Left lobe of liver (tissue), 2 donors: ENCODE data around the gene MAPK1. TPM values are rescaled to one million over a fixed set of nuclear protein-coding genes. Genes with fewer than 3 reads are reported as not detected.
"Not testable (repeated sequence)": the region's sequence is repeated elsewhere in the genome, so short reads cannot be mapped to it uniquely, and the experiment has no call there.

Experiments
- ATAC-seq: fragments of 200-7000 bp; cut with Tn5 transposase; one replicate; pipeline ENCODE4 v1.9.1; 2020; ENCODE audit warnings: mild to moderate bottlenecking, moderate library complexity
- DNase-seq: peaks from one replicate; pipeline ENCODE4 v3.0.0-alpha.2; 2020; ENCODE audit warnings: low spot score
- total RNA-seq: library from RNA; stranded (reverse); gene quantifications from one replicate; pipeline ENCODE4 v1.2.1, GENCODE V29; 2021
- donor health status: DM: no; HTN: no; CAD: no; lungs with moderate emphysema.
- donor health status: DM: no; HTN: yes; CAD: no.

Gene MAPK1
- total RNA-seq, 1 donor from 2014 or later = 54.3 TPM

DNA sequence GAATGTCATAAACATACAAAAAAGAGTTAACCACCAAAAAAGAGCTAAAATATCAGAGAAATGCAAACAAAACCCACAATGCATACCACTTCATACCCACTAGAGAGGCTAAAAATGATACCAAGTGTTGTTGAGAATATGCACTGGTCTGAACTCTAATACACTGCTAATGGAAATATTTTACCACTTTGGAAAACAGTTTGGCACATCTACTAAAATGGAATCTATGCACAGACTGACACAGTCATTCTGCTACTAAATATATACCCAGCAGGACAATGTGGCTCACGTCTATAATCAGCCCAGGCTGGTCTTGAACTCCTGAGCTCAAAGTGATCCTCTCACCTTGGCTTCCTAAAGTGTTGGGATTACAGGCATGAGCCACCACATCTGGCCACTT lies 18.0 kb downstream of the MAPK1 start:
- DNase-seq = no peak
- ATAC-seq = no peak

- DNase-seq, ATAC-seq: not testable (repeated sequence)
Measured at GRCh38 chr22:21848057-21848456, 19.4 kb downstream of the MAPK1 start.

GRCh38 chr22:21845558-21846453 lies 21.6 kb downstream of the MAPK1 start:
- no peak for DNase-seq
- no peak for ATAC-seq

DNA sequence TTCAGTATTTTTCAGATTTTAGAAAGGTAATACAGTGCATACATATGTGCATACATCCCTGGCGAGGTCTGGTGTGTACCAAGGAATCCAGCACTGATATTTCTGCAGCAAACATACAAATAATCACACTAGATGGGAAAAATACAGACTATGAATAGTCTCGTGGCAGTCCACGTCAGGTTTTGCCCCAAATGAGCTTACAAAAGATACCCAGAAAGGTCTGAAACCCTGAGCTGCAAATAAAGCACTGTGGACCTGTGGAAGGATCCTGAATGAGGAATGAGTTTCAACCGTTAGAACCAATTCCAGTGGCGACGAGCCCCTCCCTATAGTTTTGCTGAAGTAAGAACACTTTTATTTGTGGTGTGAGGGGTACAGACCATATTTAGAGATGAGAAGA lies 24.5 kb downstream of the MAPK1 start:
- ATAC-seq (no peak), DNase-seq (no peak)

- no peak for DNase-seq
- no peak for ATAC-seq
Measured at GRCh38 chr22:21841422-21841821, 26.0 kb downstream of the MAPK1 start.

DNA sequence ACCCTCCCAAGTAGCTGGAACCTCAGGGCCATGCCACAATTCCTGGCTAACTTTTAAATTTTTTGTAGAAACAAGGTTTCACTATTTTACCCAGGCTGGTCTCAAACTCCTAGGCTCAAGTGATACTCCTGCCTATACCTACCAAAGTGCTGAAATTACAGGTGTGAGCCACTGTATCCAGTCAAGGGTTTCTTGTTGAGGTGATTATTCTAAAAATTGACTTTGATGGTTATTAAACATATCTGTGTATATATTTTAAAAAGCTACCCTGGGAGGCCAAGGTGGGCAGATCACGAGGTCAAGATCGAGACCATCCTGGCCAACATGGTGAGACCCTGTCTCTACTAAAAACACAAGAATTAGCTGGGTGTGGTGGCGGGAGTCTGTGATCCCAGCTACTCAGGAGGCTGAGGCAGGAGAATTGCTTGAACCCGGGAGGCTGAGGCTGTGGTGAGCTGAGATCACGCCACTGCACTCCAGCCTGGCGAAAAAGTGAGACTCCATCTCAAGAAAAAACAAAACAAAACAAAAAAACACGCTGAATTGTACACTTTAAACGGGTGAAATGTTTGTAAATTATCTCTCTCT lies 27.1 kb downstream of the MAPK1 start:
- ATAC-seq = no peak
- no peak for DNase-seq

DNA sequence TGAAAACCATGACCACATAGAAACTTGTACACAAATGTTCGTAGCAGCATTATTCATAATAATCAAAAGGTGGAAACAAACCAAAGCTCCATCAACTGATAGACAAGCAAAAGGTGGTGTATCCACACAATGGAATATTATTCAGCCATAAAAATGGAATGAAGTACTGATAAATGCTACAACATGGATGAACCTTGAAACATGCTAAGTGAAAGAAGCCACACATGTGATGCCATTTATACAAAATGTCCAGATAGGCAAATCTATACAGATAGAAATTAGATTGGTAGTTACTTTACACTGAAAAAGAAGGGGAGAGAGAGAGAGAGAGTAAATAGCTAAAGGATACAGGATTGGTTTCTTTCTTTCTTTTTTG lies 27.7 kb downstream of the MAPK1 start:
- DNase-seq (no peak), ATAC-seq (no peak)

- ATAC-seq, DNase-seq: not testable (repeated sequence)
Measured at GRCh38 chr22:21839104-21839764, 28.2 kb downstream of the MAPK1 start.

DNA sequence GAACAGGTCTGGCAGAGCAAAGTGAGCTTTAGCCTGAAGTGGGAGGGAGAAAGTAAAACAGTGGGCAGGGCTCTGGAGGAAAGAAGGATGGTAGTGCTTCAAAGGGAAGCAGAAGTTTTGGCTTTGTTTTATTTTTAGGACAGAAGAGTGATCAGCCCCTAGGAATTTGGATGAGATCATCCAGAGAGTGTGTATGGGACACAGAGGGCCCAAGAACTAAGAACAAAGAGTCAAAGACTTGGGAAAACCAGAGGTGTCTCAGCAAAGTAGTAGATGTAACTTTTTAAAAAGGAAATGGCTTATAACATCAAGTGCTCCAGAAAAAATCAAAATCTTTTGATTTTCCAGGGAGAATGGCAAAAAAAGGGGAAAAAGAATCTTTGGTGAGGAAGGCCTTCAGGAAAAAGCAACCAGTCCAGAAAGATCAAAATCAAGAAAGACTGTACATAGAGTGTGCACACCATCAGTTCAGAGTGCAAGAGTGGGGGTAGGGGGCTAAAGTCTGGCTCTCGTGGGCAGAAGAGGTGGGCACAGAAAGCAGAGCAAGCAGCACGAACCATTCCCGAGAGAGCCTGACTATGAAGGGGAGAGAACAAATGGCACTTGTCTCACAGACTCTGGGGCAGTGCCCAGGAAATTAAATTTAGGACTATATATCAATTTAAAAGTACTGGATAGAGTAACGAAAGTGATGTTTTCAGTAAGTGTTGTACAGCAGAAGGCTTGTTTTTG lies 30.0 kb downstream of the MAPK1 start:
- ATAC-seq (peak; percentile 36), DNase-seq (no peak)

- ATAC-seq, DNase-seq: not testable (repeated sequence)
Measured at GRCh38 chr22:21836486-21836885, 31.0 kb downstream of the MAPK1 start.

DNA sequence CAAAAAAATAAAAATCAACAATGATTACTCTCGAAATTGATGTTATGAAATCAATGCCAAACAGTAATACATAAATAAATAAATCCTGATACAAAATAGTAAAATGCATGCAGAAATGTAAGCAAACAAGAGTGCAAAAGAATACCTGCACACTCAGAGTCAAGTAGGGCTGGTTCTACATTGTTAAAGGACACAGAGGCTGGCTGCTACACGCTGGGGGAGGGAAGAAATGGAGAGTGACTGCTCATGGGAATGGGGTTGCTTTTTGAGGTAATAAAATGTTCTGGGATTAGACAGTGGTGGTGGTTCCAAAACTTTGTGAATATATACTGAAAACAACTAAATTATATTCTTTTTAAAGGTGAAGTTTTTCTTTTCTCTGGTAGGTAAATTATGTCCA lies 32.1 kb downstream of the MAPK1 start:
- ATAC-seq (no peak), DNase-seq (no peak)

DNA sequence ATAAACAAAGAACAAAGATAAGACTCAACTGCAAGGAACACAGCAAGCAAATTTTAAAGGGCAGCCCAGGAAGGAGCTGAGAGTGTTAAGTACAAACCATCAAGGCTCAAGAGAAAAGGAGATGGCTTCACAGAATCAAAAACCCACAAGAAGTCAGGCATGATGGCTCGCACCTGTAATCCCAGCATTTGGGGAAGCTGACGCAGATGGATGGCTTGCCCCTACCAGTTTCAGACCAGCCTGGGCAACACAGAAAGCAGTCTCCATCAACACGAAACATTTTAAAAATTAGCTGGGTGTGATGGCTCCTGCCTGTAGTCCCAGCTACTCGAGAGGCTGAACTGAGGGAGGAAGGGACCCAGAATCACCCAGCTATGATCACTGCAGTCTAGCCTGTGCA lies 32.6 kb downstream of the MAPK1 start:
- ATAC-seq = no peak

DNA sequence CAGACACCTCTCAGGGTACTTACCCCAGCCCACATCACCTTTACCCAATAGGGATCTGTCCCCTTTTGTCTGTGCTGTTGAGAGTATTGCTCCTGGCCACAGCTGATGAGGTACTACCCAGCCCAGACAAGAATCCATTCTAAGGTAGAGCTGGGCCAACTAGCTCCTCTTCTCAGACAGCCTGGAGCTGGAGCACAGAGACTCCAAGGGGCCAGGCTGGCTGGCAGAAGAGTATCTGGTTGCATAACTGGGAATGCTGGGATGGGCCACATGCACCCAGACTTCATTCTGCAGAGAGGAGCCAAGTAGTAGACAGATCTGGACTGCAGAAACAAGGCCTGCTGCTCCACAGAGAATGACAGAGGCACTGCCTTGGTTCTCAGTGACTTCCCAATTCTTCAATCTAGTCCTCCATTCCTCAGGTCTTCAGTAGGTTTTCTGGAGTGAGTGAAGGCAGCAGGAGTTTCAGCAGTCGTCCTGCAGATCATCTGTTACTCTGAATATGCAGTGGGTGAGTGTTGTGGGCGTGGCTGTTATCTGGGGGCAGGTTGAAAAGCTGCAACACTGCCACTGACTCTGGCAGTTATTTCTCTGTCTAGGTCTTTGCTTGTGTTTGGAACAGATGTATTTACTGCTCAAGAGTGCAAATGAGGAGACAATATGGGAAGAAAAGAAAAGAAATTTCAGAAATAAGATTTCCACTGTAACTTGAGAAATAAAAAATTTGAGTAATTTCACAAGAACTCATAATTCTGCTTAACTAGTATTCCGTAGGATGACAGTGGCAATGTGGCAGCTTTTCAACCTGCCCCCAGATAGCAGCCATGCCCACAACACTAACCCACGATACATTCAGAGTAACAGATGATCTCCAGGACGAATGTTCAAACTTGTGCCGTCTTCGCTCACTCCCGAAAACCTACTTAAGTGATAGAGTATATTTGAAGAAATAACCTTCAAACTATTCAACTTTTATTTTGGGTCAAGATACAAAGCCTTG lies 34.9 kb downstream of the MAPK1 start:
- ATAC-seq (peak; percentile 72), DNase-seq (no peak)

More for the DNA sequence above, 32.6 kb downstream of the MAPK1 start:
- no peak for DNase-seq

- DNase-seq (no peak), ATAC-seq (no peak)
Measured at GRCh38 chr22:21829523-21829922, 37.9 kb downstream of the MAPK1 start.

GRCh38 chr22:21828268-21828638 lies 39.2 kb downstream of the MAPK1 start:
- ATAC-seq (no peak), DNase-seq (no peak)

DNA sequence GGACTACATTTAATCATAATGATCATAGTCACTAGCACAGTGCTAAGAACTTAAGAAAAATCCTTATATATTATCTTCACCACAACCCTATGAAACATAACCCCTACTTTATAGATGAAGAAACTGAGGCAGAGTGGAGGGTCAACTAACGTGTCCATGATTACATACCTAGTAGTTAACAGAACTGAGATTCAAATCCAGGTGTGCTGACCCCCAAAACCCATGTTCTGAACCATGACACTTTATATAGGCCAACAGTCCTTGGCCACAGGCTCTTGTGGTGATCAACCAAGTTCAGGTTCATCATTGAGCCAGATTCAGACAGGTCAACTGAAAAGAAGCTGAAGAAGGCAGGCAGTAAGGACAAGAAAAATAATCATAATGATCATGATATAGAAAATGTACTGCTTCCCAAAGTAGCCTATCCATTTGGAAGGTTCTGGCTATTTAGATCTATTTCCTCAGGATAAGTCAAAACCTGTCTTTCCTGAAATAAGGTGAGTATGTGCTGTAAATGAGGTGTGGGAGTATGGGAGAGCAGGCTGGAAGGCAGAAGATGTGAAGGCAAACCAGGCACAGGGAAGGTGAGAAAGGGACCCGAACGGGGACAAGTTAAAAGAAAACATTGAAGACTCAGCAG lies 39.7 kb downstream of the MAPK1 start:
- ATAC-seq (no peak), DNase-seq (no peak)

DNA sequence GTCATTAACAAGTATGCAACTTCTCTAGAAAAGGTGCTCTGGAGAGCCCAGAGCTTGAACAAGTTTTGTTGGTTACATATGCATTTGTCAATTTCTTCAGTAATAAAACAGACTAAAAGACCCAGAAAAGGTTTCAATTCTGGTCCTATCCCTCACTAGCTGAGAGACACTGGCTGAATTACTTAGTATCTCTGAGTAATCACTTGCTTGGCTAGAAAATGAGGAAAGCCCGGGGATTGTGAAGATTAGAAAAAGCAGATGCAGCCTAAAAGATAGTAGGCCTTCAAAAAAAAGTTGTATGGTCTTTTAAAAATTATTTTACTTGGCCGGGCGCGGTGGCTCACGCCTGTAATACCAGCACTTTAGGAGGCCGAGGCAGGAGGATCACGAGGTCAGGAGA lies 41.2 kb downstream of the MAPK1 start:
- ATAC-seq (no peak), DNase-seq (no peak)

DNA sequence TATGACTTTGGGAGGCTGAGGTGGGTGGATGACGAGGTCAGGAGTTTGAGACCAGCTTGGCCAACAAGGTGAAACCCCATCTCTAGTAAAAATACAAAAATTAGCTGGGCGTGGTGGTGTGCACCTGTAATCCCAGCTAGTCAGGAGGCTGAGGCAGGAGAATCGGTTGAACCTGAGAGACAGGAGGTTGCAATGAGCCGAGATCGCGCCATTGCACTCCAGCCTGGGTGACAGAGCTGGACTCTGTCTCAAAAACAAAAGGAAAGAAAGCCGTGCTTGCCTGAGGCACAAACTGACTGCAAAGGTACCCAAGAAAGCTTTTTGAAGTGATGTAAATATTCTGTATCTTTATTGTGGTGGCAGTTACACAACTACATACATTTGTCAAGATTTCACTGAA lies 42.5 kb downstream of the MAPK1 start:
- DNase-seq, ATAC-seq: not testable (repeated sequence)

GRCh38 chr22:21824445-21824912 lies 43.0 kb downstream of the MAPK1 start:
- DNase-seq = no peak
- ATAC-seq = no peak
